GM12872 (cell line): ENCODE results near the gene PPP3CA.

ENCODE experiments used
- TF ChIP-seq, protein P1 (sequence below): IDR thresholded peaks from 3 replicates; pipeline ENCODE4 v1.5.1; 2011; ENCODE audit warnings: low read depth, mild to moderate bottlenecking, low read length, moderate library complexity; ENCODE audit not compliant: insufficient read depth

PPP3CA gene

DNA sequence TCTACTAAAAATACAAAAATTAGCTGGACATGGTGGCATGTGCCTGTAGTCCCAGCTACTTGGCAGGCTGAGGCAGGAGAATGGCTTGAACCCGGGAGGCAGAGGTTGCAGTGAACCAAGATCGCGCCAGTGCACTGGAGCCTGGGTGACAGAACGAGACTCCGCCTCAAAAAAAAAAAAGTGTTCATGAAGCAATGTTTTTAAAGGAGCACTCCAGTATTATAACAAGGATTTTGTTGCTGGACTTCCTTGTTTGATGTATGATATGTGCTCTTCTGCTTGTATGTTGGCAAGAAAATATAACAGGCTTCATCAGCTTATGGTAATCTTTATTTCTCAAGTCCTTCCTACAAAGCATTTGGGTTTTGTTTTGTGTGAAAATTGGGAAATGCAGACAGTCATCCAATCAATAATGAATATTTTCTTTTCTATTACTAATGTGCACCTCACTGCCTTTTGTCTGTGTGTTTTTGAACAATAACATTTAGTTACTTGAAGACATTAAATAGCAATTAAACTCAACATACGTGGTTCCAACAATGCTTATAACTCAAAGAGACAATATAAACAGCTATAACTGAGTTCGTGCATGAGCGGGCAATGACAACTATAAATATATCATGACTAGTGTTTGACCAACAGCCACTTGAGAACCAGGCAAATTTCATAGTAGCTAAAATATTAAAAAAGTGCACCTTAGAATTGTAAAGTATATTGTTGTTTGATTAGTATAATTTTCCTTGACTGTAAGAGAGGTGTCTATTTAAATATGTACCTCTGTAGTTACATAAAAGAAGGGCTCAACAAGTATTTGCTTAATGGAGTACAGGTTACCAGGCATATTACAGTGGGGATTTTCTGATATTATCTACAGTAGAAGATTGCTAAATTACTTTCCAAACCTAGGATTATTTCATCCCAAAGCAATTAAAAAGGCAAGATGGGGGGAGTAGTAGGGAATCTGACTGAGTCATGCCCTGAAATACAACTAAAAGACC lies 210.7 kb downstream of the PPP3CA start:
- TF ChIP-seq, protein P1, sequence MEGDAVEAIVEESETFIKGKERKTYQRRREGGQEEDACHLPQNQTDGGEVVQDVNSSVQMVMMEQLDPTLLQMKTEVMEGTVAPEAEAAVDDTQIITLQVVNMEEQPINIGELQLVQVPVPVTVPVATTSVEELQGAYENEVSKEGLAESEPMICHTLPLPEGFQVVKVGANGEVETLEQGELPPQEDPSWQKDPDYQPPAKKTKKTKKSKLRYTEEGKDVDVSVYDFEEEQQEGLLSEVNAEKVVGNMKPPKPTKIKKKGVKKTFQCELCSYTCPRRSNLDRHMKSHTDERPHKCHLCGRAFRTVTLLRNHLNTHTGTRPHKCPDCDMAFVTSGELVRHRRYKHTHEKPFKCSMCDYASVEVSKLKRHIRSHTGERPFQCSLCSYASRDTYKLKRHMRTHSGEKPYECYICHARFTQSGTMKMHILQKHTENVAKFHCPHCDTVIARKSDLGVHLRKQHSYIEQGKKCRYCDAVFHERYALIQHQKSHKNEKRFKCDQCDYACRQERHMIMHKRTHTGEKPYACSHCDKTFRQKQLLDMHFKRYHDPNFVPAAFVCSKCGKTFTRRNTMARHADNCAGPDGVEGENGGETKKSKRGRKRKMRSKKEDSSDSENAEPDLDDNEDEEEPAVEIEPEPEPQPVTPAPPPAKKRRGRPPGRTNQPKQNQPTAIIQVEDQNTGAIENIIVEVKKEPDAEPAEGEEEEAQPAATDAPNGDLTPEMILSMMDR: no peak

DNA sequence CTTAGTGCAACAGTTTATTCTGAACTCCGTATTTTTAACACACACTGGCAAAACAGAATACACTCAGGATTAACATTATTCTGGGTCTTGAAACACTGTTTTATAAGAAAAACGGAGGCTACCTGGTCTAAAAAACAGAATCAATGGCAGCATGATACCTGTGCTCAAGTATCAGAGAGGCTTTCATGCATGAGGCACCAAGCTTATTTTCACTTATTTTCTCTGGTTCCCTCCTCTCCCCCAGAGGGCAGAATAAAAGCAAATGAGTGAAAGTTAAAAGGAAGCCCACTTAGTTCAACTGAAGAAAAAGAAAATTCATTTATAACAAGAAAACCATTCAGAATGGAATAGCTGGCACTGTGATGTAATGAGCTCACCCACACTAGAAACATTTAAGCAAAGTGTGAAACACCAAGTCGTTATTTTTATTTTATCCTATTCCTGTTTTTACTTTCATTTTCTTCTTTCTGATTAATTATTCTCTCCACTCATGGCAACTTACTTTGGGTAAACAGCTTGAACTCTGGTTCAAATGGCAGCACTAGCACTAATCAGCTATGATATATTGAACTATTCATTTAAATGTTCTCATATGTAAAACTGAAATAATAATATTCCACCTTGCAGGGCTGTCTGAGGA lies 211.8 kb downstream of the PPP3CA start:
- TF ChIP-seq, protein P1: no peak

DNA sequence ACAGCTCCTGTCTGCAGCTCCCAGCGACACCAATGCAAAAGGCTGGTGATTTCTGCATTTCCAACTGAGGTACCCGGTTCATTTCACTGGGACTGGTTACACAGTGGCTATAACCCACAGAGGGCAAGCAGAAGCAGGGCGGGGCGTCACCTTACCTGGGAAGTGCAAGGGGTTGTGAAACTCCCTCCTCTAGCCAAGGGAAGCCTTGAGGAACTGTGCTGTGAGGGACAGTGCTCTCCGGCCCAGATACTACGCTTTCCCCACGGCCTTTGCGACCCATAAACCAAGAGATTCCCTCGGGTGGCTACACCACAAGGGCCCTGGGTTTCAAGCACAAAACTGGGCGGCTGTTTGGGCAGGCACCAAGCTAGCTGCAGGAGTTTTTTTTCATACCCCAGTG lies 218.9 kb downstream of the PPP3CA start:
- TF ChIP-seq, protein P1: no peak

DNA sequence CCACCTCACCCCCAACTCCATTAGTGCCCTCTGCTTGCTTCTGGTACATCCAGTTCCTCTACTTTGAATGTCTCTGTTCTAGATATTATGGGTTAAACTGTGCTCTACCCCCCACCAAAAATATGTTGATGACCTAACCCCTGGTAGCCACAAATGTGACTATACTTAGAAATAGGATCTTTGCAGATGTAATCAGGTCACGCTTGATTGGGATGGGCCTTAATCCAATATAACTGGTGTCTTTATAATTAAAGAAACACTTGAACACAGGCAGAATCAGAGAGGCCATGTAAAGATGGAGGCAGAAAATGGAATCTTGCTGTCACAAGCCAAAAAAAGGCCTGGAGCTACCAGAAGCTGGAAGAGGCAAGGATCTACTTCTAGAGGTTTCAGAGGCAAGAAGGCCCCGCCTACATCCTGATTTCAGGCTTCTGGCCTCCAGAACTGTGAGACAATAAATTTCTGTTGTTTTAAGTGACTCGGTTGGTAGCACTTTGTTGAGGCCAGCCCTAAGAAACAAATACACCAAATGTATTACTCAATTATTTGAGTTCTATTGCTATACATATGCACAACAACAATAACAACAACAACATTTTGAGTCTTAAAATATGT lies 220.0 kb downstream of the PPP3CA start:
- TF ChIP-seq, protein P1: no peak

DNA sequence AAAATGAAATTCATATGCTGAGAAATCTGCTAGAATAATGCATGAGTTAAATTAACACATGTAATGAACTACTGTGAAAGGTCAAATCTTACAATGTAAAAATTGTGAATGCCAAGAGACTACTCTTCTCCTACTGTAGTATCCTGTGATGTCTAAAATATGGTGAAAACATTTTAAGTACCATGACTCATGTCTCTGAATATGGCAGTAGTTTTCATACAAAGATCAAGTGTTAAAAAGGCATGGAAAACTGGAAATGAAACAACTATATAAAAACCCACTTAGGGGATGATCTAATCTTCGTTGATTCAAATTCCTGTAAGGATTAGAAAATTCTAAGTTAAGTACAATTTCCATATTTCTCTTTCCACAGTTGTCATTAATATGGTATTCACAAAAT lies 221.3 kb downstream of the PPP3CA start:
- TF ChIP-seq, protein P1: no peak

DNA sequence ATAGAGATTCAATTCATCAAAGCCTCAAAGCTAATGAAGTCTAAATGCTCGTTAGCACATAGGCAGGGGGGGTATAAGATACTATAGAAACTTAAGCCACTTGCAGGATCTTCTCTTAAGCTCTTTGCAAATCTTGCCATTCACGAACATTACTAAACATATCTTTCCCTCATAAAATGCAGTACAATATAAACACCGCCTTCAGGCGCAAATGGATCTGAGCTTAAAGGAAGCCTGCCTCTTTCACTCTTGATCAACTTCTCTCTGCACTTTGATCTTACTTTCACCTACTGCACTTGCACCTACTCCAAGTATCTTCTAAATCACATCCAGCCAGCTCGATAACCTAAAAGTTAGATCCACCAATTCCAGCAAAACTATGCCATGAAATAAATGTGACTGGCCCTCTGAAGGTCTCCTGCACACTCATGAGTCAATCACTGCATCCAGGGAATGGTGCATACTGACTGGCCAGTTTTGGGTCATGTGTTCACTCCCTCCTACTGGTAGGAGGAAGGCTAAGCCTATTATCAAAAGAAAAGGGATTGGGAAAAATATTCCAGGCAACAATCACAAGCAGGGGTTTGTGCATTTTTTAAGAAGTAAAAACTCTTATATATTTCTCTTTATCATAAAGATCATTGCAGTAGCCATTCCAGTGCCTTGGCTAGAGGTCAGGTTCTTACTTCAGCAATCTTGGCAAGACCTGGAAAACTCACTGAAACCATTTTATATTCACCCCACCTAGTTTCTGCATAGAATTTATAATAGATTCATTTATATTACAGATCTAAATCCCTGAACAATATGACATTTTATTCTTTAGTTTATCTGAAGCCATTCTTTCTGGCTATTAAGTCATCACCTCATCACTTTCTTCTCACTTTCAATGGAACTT lies 222.0 kb downstream of the PPP3CA start:
- TF ChIP-seq, protein P1: no peak
